Stimulated activated naive CD8-positive, alpha-beta T cell treated with anti-CD3 and anti-CD28 coated beads, Interleukin-15, amount 100 ng/mL, for 72 hours (primary cell): ENCODE data around the gene ZNF358.
A peak's percentile ranks its signal among the peaks of the same experiment; 100 is the strongest.

Source experiments
- ATAC-seq: fragments of 150-1000 bp; cut with Tn5 transposase; 2 replicates; pipeline ENCODE4 v1.10.0; 2021; ENCODE audit warnings: mild to moderate bottlenecking, moderate library complexity
- DNase-seq, 2 donors: peaks; one replicate each; pipeline ENCODE4 v3.0.0; 2021 to 2022
- H3K27ac Mint-ChIP-seq, 2 donors: one replicate each; pipeline ENCODE4 v1.8.0; 2022; ENCODE audit warnings: mild to moderate bottlenecking in 2 of 2, mixed read lengths in 2 of 2, moderate library complexity in 2 of 2
- H3K27me3 Mint-ChIP-seq: one replicate; pipeline ENCODE4 v1.8.0; 2022; ENCODE audit warnings: mixed read lengths
- H3K4me1 Mint-ChIP-seq: one replicate; pipeline ENCODE4 v1.8.0; 2022; ENCODE audit warnings: mild to moderate bottlenecking, mixed read lengths
- H3K4me3 Mint-ChIP-seq, 2 donors: one replicate each; pipeline ENCODE4 v1.8.0; 2022; ENCODE audit warnings: mild to moderate bottlenecking in 2 of 2, mixed read lengths in 2 of 2, moderate library complexity in 1 of 2
- H3K9me3 Mint-ChIP-seq, 2 donors: one replicate each; pipeline ENCODE4 v1.8.0; 2022; ENCODE audit warnings: mixed read lengths in 2 of 2

The ZNF358 gene

GRCh38 chr19:7522923-7523667 lies 7.2 kb downstream of the ZNF358 start:
- no peak for ATAC-seq
- H3K9me3 Mint-ChIP-seq = no peaks in the 10 kb centered on the region
- H3K27ac Mint-ChIP-seq = no peak overlapping the region
- no peaks in the 10 kb centered on the region for H3K27me3 Mint-ChIP-seq
- DNase-seq = no peak
- H3K4me1 Mint-ChIP-seq = peaks cover 17% of the 10 kb centered on the region
- H3K4me3 Mint-ChIP-seq = peak overlapping the region; percentile 83 to 97

DNA sequence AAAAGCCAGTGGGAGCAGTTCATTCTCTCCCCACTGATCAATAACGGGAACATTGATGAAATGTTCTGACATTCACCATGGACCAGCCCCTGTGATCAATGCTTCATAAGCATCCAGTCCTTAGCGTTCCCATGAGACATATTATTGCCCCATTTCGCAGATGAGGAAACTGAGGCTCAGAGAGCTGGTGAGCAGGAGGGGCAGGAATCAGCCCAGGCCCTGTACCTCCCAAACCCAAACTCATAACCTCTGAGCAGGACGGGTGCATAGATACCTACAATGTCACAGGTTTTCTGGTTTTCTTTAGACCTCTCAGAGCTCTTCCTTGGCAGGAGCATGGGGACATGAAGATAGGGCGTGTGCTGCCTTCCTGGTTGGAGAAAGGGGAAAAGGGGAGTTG lies 8.6 kb downstream of the ZNF358 start:
- no peak for DNase-seq
- no peak for ATAC-seq

GRCh38 chr19:7524992-7525739 lies 9.3 kb downstream of the ZNF358 start:
- Mint-ChIP-seq H3K27ac (no peak overlapping the region), H3K4me1 (peaks cover 17% of the 10 kb centered on the region), H3K9me3 (no peaks in the 10 kb centered on the region), H3K4me3 (no peak overlapping the region), H3K27me3 (no peaks in the 10 kb centered on the region)
- ATAC-seq (no peak), DNase-seq (no peak)

More for the DNA sequence above, 8.6 kb downstream of the ZNF358 start:
- Mint-ChIP-seq H3K27me3 (no peaks in the 10 kb centered on the region), H3K4me1 (peaks cover 17% of the 10 kb centered on the region), H3K9me3 (no peaks in the 10 kb centered on the region), H3K27ac (no peak overlapping the region), H3K4me3 (no peak overlapping the region)

DNA sequence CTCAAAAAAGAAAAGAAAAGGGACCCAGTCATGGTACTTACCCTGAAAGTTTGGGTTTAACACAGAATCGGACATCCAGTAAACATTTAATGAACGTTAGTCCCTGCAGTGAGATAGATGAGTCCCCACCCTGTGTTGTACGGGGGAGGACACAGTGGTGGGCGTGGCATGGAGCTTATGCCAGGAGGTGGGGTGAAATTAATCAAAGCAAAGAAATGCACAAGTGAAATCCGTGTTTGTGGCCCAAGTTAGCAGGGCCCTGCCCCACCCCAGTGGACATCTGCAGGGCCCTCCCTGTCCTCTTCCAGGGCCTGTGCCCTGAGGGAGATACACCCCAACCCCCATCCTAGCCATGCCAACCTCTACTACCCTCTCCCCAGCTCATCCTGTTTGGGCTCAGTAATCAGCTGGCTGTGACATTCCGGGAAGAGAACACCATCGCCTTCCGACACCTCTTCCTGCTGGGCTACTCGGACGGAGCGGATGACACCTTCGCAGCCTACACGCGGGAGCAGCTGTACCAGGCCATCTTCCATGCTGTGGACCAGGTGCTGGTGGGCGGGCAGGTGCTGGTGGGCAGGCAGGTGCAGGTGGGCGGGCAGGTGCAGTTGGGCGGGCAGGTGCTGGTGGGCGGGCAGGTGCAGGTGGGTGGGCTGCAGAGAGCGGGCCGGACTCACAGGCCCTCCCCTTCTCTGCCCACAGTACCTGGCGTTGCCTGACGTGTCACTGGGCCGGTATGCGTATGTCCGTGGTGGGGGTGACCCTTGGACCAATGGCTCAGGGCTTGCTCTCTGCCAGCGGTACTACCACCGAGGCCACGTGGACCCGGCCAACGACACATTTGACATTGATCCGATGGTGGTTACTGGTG lies 10.4 kb downstream of the ZNF358 start:
- H3K27ac Mint-ChIP-seq = no peak overlapping the region
- H3K27me3 Mint-ChIP-seq = no peaks in the 10 kb centered on the region
- DNase-seq = no peak

DNA sequence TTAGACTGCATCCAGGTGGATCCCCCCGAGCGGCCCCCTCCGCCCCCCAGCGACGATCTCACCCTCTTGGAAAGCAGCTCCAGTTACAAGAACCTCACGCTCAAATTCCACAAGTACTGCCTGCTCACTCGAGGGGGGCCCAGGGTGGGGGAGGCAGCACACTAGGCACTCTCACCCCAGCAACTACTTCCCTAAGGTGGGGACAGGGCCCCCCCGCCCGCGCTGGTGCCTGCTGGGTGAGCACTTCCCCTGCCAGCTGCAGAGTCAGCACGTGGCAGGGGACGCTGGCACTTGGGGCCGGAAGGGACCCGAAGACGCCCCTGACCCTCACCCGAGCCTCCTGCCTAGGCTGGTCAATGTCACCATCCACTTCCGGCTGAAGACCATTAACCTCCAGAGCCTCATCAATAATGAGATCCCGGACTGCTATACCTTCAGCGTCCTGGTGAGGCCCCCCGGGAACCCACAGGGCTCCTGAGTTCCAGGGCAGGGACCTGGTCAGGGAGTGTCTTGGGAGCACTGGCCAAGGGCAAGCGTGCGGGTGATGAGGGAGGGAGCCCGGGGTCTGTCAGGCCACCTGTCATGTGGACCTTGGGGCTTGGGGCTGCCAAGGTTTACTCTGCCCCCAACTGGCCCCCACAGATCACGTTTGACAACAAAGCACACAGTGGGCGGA lies 11.8 kb downstream of the ZNF358 start:
- H3K4me3 Mint-ChIP-seq = peak overlapping the region in 1 of 2 donors; percentile 50
- ATAC-seq = no peak
- DNase-seq = no peak
- peaks cover 7% of the 10 kb centered on the region for H3K4me1 Mint-ChIP-seq
- no peaks in the 10 kb centered on the region for H3K27me3 Mint-ChIP-seq
- no peaks in the 10 kb centered on the region for H3K9me3 Mint-ChIP-seq
- H3K27ac Mint-ChIP-seq = peak overlapping the region in 1 of 2 donors; percentile 54

More for the DNA sequence above, 10.4 kb downstream of the ZNF358 start:
- Mint-ChIP-seq H3K4me3 (no peak overlapping the region), H3K4me1 (peaks cover 17% of the 10 kb centered on the region), H3K9me3 (no peaks in the 10 kb centered on the region)
- ATAC-seq = no peak

- no peak for ATAC-seq
Measured at GRCh38 chr19:7528192-7528519, 12.3 kb downstream of the ZNF358 start.

GRCh38 chr19:7528522-7529245 lies 12.8 kb downstream of the ZNF358 start:
- ATAC-seq = no peak
- H3K27me3 Mint-ChIP-seq = no peaks in the 10 kb centered on the region
- peak overlapping the region in 1 of 2 donors; percentile 23 for H3K27ac Mint-ChIP-seq
- peaks cover 11% of the 10 kb centered on the region for H3K4me1 Mint-ChIP-seq
- H3K4me3 Mint-ChIP-seq = no peak overlapping the region
- no peaks in the 10 kb centered on the region for H3K9me3 Mint-ChIP-seq
- no peak for DNase-seq

More at GRCh38 chr19:7528192-7528519, 12.3 kb downstream of the ZNF358 start:
- no peak overlapping the region for H3K4me3 Mint-ChIP-seq
- H3K27ac Mint-ChIP-seq = peak overlapping the region in 1 of 2 donors; percentile 54
- H3K27me3 Mint-ChIP-seq = no peaks in the 10 kb centered on the region
- no peak for DNase-seq
- peaks cover 11% of the 10 kb centered on the region for H3K4me1 Mint-ChIP-seq
- no peaks in the 10 kb centered on the region for H3K9me3 Mint-ChIP-seq

DNA sequence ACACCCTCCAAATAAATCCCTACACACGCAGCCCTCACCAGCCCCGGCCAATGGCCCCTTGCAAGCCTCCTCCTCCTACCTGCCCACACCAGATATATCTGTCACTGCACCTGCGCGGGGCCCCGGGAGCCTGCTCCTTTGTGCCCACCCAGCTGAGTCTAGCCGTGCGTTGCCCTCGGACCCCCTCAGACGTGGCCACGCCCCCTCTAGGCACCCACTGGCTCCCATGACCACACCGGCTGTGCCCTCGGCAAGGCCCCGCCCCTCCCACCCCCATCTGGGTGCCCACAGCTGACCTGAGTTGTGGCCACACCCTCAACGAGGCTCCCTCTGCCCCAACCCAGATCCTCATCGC lies 13.3 kb downstream of the ZNF358 start:
- ATAC-seq (no peak), DNase-seq (no peak)
- Mint-ChIP-seq H3K4me1 (peaks cover 12% of the 10 kb centered on the region), H3K4me3 (no peak overlapping the region), H3K27ac (no peak overlapping the region), H3K27me3 (no peaks in the 10 kb centered on the region), H3K9me3 (no peaks in the 10 kb centered on the region)

- Mint-ChIP-seq H3K27me3 (no peaks in the 10 kb centered on the region), H3K9me3 (no peaks in the 10 kb centered on the region), H3K27ac (peak overlapping the region in 1 of 2 donors; percentile 78), H3K4me1 (peaks cover 17% of the 10 kb centered on the region), H3K4me3 (no peak overlapping the region)
- ATAC-seq (no peak), DNase-seq (no peak)
Measured at GRCh38 chr19:7529610-7530490, 13.9 kb downstream of the ZNF358 start.

DNA sequence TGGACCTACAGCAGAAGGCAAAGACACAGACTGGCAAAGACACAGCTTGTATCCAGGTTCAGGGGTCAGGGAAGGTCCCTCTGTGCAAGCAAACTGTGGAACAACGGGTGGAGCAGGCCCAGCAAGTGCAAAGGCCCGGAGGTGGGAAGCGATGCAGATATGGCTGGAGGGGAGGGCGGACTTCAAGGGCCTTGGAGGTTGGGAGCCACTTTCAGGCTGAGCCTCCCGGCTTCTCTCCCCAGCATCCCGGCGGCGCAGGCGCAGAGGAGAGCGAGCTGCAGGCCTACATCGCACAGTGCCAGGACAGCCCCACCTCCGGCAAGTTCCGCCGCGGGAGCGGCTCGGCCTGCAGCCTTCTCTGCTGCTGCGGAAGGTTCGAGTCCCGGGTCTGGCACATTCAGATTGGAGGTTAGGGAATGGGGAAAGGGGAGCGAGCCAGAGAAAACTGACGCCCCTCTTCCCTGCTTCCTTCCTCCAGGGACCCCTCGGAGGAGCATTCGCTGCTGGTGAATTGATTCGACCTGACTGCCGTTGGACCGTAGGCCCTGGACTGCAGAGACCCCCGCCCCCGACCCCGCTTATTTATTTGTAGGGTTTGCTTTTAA lies 17.5 kb downstream of the ZNF358 start:
- Mint-ChIP-seq H3K4me1 (peaks cover 33% of the 10 kb centered on the region), H3K4me3 (peak overlapping the region; percentile 97 to 98), H3K27ac (peak overlapping the region; percentile 33 to 86), H3K9me3 (no peaks in the 10 kb centered on the region), H3K27me3 (no peaks in the 10 kb centered on the region)
- ATAC-seq (no peak), DNase-seq (no peak)

DNA sequence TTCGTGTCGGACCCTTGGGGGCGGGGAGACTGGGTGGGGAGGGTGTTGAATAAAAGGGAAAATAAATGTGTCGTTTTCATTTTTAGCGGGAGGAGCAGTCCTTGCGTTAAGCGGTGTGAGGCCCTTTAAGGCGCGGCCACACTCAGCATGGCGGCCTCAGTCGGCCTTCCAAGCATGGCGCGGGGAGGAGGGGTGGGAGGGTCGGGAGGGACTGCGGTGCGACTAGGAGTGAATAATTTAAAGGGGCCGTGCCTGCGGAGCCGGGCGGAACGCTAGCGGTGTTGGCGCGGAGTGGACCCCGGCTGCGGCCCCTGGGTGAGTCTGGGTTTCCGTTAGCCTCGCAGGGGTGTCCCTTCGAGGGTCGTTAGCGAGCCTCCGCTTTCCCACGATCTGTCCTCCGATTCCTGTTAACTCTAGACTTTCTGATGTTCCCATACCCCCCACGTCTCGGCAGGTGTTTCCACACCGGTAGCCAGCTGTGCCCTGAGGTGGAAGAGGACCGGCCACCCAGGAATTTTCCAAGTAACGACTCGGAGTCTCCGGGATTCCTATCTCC lies 18.1 kb downstream of the ZNF358 start:
- Mint-ChIP-seq H3K27ac (peak overlapping the region; percentile 85 to 94), H3K4me3 (peak overlapping the region; percentile 97 to 98), H3K27me3 (no peaks in the 10 kb centered on the region), H3K4me1 (peaks cover 33% of the 10 kb centered on the region), H3K9me3 (no peaks in the 10 kb centered on the region)
- ATAC-seq (peak; percentile 62), DNase-seq (peak; percentile 76 to 84)

DNA sequence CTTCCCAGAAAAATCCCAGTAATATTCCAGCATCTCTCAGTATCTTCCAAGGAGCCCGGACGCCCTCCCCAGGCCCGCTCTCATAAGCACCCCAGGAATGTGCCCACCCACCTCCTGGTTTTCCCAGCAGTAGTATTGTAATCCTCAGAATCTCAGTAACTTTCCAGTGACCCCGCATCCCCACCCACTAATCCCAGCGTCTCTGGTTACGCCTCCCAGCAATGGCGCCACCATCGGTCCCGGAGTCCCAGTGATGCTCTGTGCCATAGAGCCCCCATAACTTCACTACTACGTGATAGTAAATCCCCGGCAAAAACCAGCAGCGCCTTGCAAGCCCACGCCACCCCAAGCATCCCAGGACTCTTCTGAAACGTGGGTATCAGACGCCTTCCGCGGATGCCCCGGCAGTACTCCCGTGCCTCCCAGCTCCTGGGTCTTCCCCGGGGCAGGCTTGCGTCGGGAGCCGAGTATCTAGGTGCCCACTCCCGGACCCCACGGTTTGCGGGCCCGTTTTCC lies 18.7 kb downstream of the ZNF358 start:
- Mint-ChIP-seq H3K4me1 (peaks cover 33% of the 10 kb centered on the region), H3K4me3 (peak overlapping the region; percentile 97 to 98), H3K27ac (peak overlapping the region; percentile 85 to 94), H3K27me3 (no peaks in the 10 kb centered on the region), H3K9me3 (no peaks in the 10 kb centered on the region)
- peak in 1 of 2 donors; percentile 65 for DNase-seq
- ATAC-seq = peak; percentile 48
